ENCODE data around the gene NOL4.

Gene NOL4

GRCh38 chr18:34189656-34190435, 34.9 kb downstream of the NOL4 start:
- DNase-seq = no peak

Measured in NCI-H510A (cell line).